HepG2 (cell line): Measurements from ENCODE around the gene ZNF195.

Experiments used
- CHD2 ChIP-seq: IDR thresholded peaks from 2 replicates; pipeline ENCODE4 v1.6.1; 2011; ENCODE audit warnings: low read depth, low read length, improper control_type of control experiment
- MAFG ChIP-seq: sonication (generic); formaldehyde crosslinking; IDR thresholded peaks from 2 replicates; pipeline ENCODE4 v1.5.1; 2020; ENCODE audit warnings: mild to moderate bottlenecking, missing genetic modification reagents
- MAX ChIP-seq: IDR thresholded peaks from 2 replicates; pipeline ENCODE4 v1.6.1; 2012; ENCODE audit warnings: inconsistent platforms
- MXI1 ChIP-seq: IDR thresholded peaks from 3 replicates; pipeline ENCODE4 v1.6.1; 2012; ENCODE audit warnings: low read depth, low read length, inconsistent platforms, borderline replicate concordance
- POLR2A ChIP-seq, 2 experiments: IDR thresholded peaks; 2 replicates each; pipeline ENCODE4 v1.6.1; 2011; ENCODE audit warnings: low read depth in 2 of 2, low read length in 2 of 2, mild to moderate bottlenecking in 1 of 2, moderate library complexity in 1 of 2; ENCODE audit not compliant: insufficient read depth in 1 of 2
- ZNF432 ChIP-seq: sonication (generic); formaldehyde crosslinking; IDR thresholded peaks from 2 replicates; pipeline ENCODE4 v1.5.0; 2020; ENCODE audit warnings: missing genetic modification reagents, mild to moderate bottlenecking, borderline replicate concordance
- TF ChIP-seq, protein P1 (sequence below): sonication (generic); formaldehyde crosslinking; IDR thresholded peaks from 2 replicates; pipeline ENCODE4 v1.5.0; 2020; ENCODE audit warnings: mild to moderate bottlenecking, missing genetic modification reagents, moderate library complexity
- TF ChIP-seq, protein P2 (sequence below): sonication (generic); formaldehyde crosslinking; IDR thresholded peaks from 2 replicates; pipeline ENCODE4 v1.4.0; 2020; ENCODE audit warnings: low read depth, missing genetic modification reagents

DNA sequence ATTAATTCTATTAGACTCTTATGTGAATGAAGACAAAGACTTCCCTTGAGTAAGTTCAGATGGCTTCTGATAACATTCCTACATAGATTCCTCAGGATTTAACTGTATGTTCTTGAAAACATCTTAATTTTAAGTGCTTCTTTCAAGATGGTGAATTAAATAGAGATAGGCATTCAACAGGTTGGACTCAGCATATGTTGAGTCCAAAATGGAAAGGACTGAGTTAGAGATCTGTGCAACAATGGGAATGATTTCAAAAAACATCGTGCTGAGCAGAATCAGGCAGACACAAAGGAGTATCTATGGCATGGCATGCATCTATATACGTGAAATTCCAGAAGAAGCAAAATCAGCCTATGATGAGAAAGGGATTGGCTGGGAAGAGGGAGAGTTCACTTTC, 36.2 kb downstream of the ZNF195 start:
- TF ChIP-seq CHD2 (no peak), MAX (no peak), MAFG (no peak), POLR2A (IDR thresholded peaks at IDR 0.05; ENCODE audit: insufficient read depth in 1 of 2, low read depth in 2 of 2, low read length in 2 of 2) (no peak), MXI1 (no peak), ZNF432 (CRISPR knock-in tag) (no peak)
- TF ChIP-seq, protein P1, sequence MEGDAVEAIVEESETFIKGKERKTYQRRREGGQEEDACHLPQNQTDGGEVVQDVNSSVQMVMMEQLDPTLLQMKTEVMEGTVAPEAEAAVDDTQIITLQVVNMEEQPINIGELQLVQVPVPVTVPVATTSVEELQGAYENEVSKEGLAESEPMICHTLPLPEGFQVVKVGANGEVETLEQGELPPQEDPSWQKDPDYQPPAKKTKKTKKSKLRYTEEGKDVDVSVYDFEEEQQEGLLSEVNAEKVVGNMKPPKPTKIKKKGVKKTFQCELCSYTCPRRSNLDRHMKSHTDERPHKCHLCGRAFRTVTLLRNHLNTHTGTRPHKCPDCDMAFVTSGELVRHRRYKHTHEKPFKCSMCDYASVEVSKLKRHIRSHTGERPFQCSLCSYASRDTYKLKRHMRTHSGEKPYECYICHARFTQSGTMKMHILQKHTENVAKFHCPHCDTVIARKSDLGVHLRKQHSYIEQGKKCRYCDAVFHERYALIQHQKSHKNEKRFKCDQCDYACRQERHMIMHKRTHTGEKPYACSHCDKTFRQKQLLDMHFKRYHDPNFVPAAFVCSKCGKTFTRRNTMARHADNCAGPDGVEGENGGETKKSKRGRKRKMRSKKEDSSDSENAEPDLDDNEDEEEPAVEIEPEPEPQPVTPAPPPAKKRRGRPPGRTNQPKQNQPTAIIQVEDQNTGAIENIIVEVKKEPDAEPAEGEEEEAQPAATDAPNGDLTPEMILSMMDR, result no peak
- TF ChIP-seq, protein P2, sequence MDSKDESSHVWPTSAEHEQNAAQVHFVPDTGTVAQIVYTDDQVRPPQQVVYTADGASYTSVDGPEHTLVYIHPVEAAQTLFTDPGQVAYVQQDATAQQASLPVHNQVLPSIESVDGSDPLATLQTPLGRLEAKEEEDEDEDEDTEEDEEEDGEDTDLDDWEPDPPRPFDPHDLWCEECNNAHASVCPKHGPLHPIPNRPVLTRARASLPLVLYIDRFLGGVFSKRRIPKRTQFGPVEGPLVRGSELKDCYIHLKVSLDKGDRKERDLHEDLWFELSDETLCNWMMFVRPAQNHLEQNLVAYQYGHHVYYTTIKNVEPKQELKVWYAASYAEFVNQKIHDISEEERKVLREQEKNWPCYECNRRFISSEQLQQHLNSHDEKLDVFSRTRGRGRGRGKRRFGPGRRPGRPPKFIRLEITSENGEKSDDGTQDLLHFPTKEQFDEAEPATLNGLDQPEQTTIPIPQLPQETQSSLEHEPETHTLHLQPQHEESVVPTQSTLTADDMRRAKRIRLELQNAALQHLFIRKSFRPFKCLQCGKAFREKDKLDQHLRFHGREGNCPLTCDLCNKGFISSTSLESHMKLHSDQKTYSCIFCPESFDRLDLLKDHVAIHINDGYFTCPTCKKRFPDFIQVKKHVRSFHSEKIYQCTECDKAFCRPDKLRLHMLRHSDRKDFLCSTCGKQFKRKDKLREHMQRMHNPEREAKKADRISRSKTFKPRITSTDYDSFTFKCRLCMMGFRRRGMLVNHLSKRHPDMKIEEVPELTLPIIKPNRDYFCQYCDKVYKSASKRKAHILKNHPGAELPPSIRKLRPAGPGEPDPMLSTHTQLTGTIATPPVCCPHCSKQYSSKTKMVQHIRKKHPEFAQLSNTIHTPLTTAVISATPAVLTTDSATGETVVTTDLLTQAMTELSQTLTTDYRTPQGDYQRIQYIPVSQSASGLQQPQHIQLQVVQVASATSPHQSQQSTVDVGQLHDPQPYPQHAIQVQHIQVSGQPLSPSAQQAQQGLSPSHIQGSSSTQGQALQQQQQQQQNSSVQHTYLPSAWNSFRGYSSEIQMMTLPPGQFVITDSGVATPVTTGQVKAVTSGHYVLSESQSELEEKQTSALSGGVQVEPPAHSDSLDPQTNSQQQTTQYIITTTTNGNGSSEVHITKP, result no peak
